Upper lobe of right lung (tissue), 1 donor: Measurements from ENCODE around the gene ABCG4. TPM values are rescaled to one million over a fixed set of nuclear protein-coding genes. Genes with fewer than 3 reads are reported as not detected.

Source experiments
- ATAC-seq: fragments of 200-7000 bp; cut with Tn5 transposase; one replicate; pipeline ENCODE4 v1.9.1; 2020; ENCODE audit warnings: mild to moderate bottlenecking, moderate library complexity
- DNase-seq: peaks from one replicate; pipeline ENCODE4 v3.0.0-alpha.2; 2020
- H3K27ac ChIP-seq: fragments of 200-600 bp; one replicate; pipeline ENCODE4 v1.8.0; 2022
- H3K27me3 ChIP-seq: fragments of 200-600 bp; one replicate; pipeline ENCODE4 v1.8.0; 2022; ENCODE audit warnings: mild to moderate bottlenecking
- H3K36me3 ChIP-seq: fragments of 200-600 bp; one replicate; pipeline ENCODE4 v1.8.0; 2022
- H3K4me1 ChIP-seq: fragments of 200-600 bp; one replicate; pipeline ENCODE4 v1.8.0; 2022
- H3K4me3 ChIP-seq: fragments of 200-600 bp; one replicate; pipeline ENCODE4 v1.8.0; 2022; ENCODE audit warnings: mild to moderate bottlenecking
- H3K9me3 ChIP-seq: fragments of 200-600 bp; one replicate; pipeline ENCODE4 v1.8.0; 2022
- CTCF ChIP-seq: fragments of 200-600 bp; IDR thresholded peaks from one replicate; pipeline ENCODE4 v1.8.0; 2022; ENCODE audit warnings: antibody characterized with exemption
- intact Hi-C: fragments of 100-400 bp; cut with DNase I; formaldehyde crosslinking; loops from one replicate; pipeline ENCODE4 v1.11.0; 2022
- total RNA-seq: library from RNA; stranded (reverse); fragmentation: NEBNext Ultra II Directional; extraction: Animal tissue kit (Norgen Biotek cat#: 25700); gene quantifications from one replicate; pipeline ENCODE4 v1.2.1, GENCODE V29; 2021
- donor health status: DM: no; HTN: yes; CAD: no; lungs with severe emphysema.

Gene ABCG4
- total RNA-seq, 1 donor from 2014 or later, result 0.14 TPM

DNA sequence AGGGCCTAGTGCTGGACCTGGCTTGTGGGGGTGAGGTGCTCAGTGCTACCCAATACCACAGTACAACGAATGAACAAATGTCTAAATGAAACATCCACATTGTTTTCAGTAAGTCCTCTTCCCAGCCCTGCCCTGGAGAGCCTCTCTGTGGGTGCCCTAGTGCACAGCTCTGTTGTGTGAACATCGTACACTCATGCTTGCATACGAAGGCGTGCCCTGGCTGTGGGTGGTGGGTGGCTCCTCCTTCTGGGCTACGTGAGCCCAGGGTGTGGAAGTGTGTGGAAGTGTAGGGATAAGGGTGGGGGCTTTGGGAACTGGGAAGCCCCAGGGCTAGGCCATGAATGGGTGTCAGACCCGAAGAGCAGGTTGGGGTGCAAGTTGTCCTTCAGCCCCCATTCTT lies 19.1 kb downstream of the ABCG4 start:
- no peak for TF ChIP-seq CTCF
- Histone ChIP-seq H3K9me3 (no peaks in the 10 kb centered on the region), H3K27ac (peak overlapping the region; percentile 97), H3K4me3 (no peak overlapping the region), H3K27me3 (no peaks in the 10 kb centered on the region), H3K36me3 (no peaks in the 10 kb centered on the region), H3K4me1 (peaks cover 5% of the 10 kb centered on the region)
- intact Hi-C loops, result no loop called here
- DNase-seq (no peak), ATAC-seq (peak; percentile 1)

GRCh38 chr11:119168471-119169281 lies 19.8 kb downstream of the ABCG4 start, which contains the start of gene NLRX1:
Gene NLRX1, plus strand, starts transcription at chr11:119168725. Its CDS starts 2,679 bp downstream, at chr11:119171404.
- H3K27me3 ChIP-seq, result no peaks in the 10 kb centered on the region
- intact Hi-C loops, result no loop called here

GRCh38 chr11:119169282-119169719 lies 20.4 kb downstream of the ABCG4 start:
- Histone ChIP-seq H3K27ac (peak overlapping the region; percentile 97), H3K4me1 (peaks cover 5% of the 10 kb centered on the region), H3K27me3 (no peaks in the 10 kb centered on the region), H3K9me3 (no peaks in the 10 kb centered on the region), H3K36me3 (peaks cover 9% of the 10 kb centered on the region), H3K4me3 (peak overlapping the region; percentile 94)
- ATAC-seq, result peak; percentile 74
- intact Hi-C loops, result no loop called here
- DNase-seq, result peak; percentile 80
- TF ChIP-seq CTCF, result no peak

More at GRCh38 chr11:119168471-119169281, 19.8 kb downstream of the ABCG4 start, which contains the start of gene NLRX1:
- Histone ChIP-seq H3K36me3 (peaks cover 3% of the 10 kb centered on the region), H3K4me1 (peaks cover 5% of the 10 kb centered on the region), H3K27ac (peak within 1 kb of the TSS; percentile 97), H3K4me3 (peak within 1 kb of the TSS; percentile 94), H3K9me3 (no peaks in the 10 kb centered on the region)
- peak; percentile 79 for TF ChIP-seq CTCF
- DNase-seq (peak; percentile 93), ATAC-seq (peak; percentile 97)

DNA sequence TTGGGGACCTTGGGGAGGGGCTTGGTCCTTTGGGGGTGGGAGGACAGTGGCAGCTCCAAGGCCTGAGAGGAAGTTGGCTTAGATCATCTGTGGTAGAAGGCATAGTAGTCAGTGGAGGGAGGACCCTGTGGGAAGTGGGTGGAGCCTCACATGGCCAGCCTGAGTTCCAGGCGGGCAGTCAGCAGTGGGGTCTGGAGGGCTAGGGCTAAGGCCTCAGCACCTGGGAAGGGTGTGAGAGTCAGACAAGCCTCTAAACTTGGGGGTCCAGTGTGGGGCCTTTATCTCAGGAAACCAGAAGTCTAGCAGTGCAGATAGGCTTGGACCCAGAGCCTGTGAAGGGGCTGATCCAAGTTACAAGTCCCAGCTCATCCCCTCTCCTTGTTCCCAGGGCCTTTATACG lies 23.7 kb downstream of the ABCG4 start:
- Histone ChIP-seq H3K9me3 (no peaks in the 10 kb centered on the region), H3K4me1 (peaks cover 5% of the 10 kb centered on the region), H3K27ac (no peak overlapping the region), H3K27me3 (no peaks in the 10 kb centered on the region), H3K36me3 (peaks cover 25% of the 10 kb centered on the region), H3K4me3 (no peak overlapping the region)
- ATAC-seq (peak; percentile 28), DNase-seq (no peak)
- no peak for TF ChIP-seq CTCF
- intact Hi-C loops, result no loop called here

- no peak for ATAC-seq
- Histone ChIP-seq H3K27me3 (no peaks in the 10 kb centered on the region), H3K4me1 (peaks cover 5% of the 10 kb centered on the region), H3K27ac (no peak overlapping the region), H3K4me3 (no peak overlapping the region), H3K9me3 (no peaks in the 10 kb centered on the region), H3K36me3 (peaks cover 29% of the 10 kb centered on the region)
- intact Hi-C loops, result no loop called here
- TF ChIP-seq CTCF, result no peak
- DNase-seq, result no peak
These were observed 24.6 kb downstream of the ABCG4 start for GRCh38 chr11:119173453-119173852.
